NCI-H69 (cell line): ENCODE measurements around the gene RPL32.
A peak's percentile ranks its signal among the peaks of the same experiment; 100 is the strongest.
"Not testable (repeated sequence)": the region's sequence is repeated elsewhere in the genome, so short reads cannot be mapped to it uniquely, and the experiment has no call there.

Experiments
- DNase-seq: peaks from one replicate; lab custom pipeline; 2025; lab: John Stamatoyannopoulos, UW

The RPL32 gene

GRCh38 chr3:12868039-12869034, 27.0 kb upstream of the RPL32 start:
- DNase-seq: peak; percentile 85

- no peak for DNase-seq
Observed at GRCh38 chr3:12866836-12867235, 25.5 kb upstream of the RPL32 start.

GRCh38 chr3:12865271-12865670, 23.9 kb upstream of the RPL32 start:
- no peak for DNase-seq

- no peak for DNase-seq
Observed at GRCh38 chr3:12862387-12862786, 21.0 kb upstream of the RPL32 start.

GRCh38 chr3:12861611-12862010, 20.2 kb upstream of the RPL32 start:
- no peak for DNase-seq

- no peak for DNase-seq
Observed at GRCh38 chr3:12859840-12860239, 18.5 kb upstream of the RPL32 start.

GRCh38 chr3:12856626-12857025, 15.3 kb upstream of the RPL32 start:
- no peak for DNase-seq

GRCh38 chr3:12854565-12854964, 13.2 kb upstream of the RPL32 start:
- no peak for DNase-seq

GRCh38 chr3:12853847-12854246, 12.5 kb upstream of the RPL32 start:
- not testable (repeated sequence) for DNase-seq

GRCh38 chr3:12852201-12852600, 10.8 kb upstream of the RPL32 start:
- no peak for DNase-seq

- no peak for DNase-seq
Observed at GRCh38 chr3:12845811-12846210, 4.4 kb upstream of the RPL32 start.

- DNase-seq: no peak
Observed at GRCh38 chr3:12842469-12842868, 1.1 kb upstream of the RPL32 start.

- DNase-seq: no peak
Observed at GRCh38 chr3:12841970-12842328, 584 bp upstream of the RPL32 start.

GRCh38 chr3:12840591-12841148, 695 bp downstream of the RPL32 start:
- peak; percentile 36 for DNase-seq

GRCh38 chr3:12840148-12840547, 1.2 kb downstream of the RPL32 start:
- DNase-seq: not testable (repeated sequence)

- no peak for DNase-seq
Observed at GRCh38 chr3:12839156-12839946, 2.0 kb downstream of the RPL32 start.

- no peak for DNase-seq
Observed at GRCh38 chr3:12838179-12838965, 3.0 kb downstream of the RPL32 start.

- no peak for DNase-seq
Observed at GRCh38 chr3:12837295-12837986, 3.9 kb downstream of the RPL32 start.

- no peak for DNase-seq
Observed at GRCh38 chr3:12835052-12835665, 6.2 kb downstream of the RPL32 start.

GRCh38 chr3:12833222-12834161, 7.9 kb downstream of the RPL32 start:
- DNase-seq: no peak
